22Rv1 (cell line): ENCODE measurements around the gene MX1.

Experiments used
- CTCF ChIP-seq: fragments of 450-650 bp; IDR thresholded peaks from 2 replicates; pipeline ENCODE4 v1.5.1; 2017; ENCODE audit warnings: mild to moderate bottlenecking
- ZFX ChIP-seq: fragments of 450-650 bp; IDR thresholded peaks from 2 replicates; pipeline ENCODE4 v1.6.1; 2017; ENCODE audit warnings: antibody characterized with exemption, borderline replicate concordance

DNA sequence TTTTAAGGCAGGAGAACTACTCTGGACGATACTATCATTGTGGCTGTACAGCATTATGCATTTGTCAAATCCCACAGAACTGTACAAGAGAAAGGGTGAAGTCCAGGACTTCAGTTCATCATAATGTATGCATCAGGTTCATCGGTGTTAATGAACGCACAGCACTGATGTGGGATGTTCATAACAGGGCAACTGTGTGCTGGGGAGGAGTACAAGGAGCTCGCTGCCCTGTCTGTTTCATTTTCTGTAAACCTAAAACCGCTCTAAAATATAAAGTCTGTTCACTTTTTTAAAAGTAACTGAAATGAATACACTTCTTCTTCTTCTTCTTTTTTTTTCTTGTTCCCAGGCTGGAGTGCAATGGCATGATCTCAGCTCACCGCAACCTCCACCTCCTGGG lies 56.9 kb downstream of the MX1 start:
- TF ChIP-seq CTCF (no peak), ZFX (no peak)
